GM21528 (cell line): ENCODE data around the gene LEF1.

ENCODE experiments used
- ATAC-seq: cut with Tn5 transposase; IDR thresholded peaks from one replicate; pipeline ENCODE4 v1.9.1; 2021; ENCODE audit warnings: mild to moderate bottlenecking, moderate library complexity; ENCODE audit not compliant: unreplicated experiment, low FRiP score

Gene LEF1

DNA sequence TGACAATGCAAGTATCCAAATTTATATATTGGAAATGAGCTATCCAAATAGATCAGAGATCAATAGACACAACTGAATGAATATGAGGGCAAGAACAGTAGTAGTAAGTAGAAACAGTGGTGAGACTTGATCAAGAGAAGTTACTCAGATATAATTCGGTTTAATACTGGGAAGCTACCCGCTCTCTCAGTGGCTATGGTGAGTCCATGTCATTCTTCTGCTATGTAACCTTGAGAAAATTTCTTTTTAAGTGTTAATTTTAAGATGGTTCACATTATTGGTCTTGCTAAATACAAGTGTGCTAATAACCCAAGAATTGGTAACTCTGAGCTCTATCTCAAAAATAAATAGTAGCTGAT, 53.6 kb downstream of the LEF1 start:
- no peak for ATAC-seq

GRCh38 chr4:108114503-108114902, 54.2 kb downstream of the LEF1 start:
- ATAC-seq: no peak

- no peak for ATAC-seq
These were observed 55.5 kb downstream of the LEF1 start for GRCh38 chr4:108113229-108113628.

DNA sequence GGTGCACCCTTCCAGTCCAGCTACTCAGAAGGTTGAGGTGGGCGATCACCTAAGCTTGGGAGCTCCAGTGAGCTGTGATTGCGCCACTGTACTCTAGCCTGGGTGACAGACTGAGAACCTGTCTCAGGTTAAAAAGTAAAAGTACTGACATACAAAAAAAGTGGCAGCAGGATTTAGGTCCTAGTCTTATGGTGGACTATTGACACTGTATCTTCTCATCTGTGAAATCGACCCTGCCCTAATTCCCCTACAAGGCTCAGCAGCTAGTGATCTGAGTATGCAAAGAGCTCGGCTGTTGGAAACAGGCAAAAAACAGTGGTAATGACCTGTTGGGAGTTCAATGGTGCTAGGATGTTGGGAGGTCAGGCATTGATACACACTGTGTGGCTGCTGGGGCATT, 57.0 kb downstream of the LEF1 start:
- no peak for ATAC-seq

- no peak for ATAC-seq
These were observed 58.3 kb downstream of the LEF1 start for GRCh38 chr4:108110450-108110849.

- ATAC-seq: peak; percentile 78
These were observed 58.7 kb downstream of the LEF1 start for GRCh38 chr4:108109997-108110416.

- ATAC-seq: no peak
These were observed 59.6 kb downstream of the LEF1 start for GRCh38 chr4:108109111-108109510.

DNA sequence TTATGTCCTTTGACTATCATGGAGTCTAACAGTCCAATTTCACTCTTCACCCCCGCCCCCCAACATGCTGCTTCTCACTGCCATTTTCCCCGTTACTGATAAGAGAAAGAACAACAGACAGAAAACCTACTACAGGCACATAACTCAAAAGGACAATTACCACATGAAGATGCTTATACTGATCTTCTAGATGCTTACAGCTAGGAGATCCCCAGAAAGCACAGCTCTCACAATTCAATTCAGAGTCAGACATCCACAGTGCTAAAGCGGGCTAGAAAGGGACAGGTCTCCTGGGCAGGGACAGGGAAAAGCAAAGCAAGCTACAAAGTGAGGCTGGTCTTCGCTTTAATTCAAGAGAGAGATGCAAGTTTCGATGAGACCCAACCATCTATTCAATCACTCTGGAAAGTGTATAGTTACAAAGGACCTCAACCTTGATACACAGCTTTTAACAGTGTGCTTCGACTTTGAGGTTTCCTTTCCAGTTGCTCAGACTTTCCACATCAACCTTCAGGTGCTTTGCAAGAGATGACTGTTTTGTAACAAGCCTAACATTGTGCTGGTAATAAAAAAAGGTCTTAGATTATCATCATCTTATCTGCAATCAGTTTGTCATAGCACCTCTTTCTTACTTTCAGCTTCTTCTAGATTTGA, 60.9 kb downstream of the LEF1 start:
- ATAC-seq: no peak

- ATAC-seq: no peak
These were observed 61.6 kb downstream of the LEF1 start for GRCh38 chr4:108107101-108107500.

DNA sequence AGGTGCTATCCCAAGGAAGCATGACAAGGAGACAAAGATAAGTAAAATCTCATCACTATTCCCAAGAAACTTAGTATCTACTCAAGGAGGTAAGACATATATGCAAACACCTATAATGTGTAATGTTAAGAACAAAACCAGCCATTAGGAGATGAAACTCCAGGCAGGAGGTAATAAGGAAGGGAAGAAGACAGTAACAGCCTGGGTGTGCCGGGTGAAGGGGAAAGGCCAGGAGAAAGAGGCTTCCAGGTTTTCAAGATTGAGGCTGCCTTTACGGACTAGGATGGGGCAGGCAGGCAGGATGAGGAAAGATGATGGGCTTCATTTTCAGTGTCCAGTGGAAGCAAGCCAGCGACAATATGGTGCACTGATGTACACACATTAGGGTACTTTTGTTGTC, 62.5 kb downstream of the LEF1 start:
- ATAC-seq: no peak

- no peak for ATAC-seq
These were observed 65.5 kb downstream of the LEF1 start for GRCh38 chr4:108103099-108103862.

- no peak for ATAC-seq
These were observed 67.9 kb downstream of the LEF1 start for GRCh38 chr4:108100827-108101226.

GRCh38 chr4:108099838-108100237, 68.9 kb downstream of the LEF1 start:
- ATAC-seq: no peak

DNA sequence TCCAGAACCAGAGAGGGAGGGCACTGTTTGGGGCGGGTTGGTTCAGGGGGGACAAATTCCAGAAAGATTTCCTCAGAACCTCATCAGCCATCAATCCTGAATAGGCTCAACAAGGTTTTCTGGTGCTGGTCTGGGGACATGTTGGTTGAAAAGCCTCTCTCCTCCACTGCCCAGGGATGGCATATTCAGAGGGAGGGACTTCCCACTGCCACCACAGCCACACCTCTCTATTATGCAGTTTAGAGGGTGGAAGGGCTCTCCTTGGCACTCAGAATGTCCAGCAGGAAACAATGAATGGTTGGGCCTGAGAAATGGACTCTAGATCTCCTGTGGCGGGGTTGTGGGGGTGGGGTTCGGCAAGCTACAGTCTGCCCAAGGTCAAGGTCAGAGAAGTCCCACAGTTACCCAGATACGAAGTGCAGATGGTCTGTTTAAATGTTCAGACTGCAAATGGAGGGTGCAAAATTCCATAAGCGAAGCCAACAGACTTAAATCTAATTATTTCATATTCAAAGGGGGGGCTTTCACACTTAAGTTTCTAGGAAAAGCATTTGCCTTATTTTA, 70.7 kb downstream of the LEF1 start:
- ATAC-seq: no peak

DNA sequence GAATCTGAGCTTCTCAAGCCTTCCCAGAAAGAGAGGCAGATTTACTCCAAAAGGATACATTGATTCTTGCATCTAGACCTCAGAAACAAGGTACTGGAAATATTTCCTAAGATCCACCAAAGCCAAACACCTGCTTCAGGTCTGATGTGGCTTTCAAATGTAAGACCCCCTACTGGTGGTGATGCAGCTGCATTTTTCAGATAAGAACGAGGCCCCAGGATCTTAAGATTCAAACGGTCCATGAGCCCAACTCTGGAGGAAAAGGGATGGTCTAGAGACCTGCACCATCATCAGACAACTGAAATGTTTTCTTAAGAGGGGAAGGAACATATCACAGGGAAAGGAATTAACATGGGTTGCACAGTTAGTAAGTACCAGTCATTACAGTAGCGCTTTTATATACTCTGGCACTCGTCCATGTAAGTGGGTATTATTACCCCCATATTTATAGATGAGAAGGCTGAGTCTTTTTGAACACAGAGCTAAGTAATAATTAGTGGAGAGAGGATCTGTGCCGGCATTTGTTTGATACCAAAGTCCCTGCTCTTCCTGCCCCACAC, 73.7 kb downstream of the LEF1 start:
- no peak for ATAC-seq

DNA sequence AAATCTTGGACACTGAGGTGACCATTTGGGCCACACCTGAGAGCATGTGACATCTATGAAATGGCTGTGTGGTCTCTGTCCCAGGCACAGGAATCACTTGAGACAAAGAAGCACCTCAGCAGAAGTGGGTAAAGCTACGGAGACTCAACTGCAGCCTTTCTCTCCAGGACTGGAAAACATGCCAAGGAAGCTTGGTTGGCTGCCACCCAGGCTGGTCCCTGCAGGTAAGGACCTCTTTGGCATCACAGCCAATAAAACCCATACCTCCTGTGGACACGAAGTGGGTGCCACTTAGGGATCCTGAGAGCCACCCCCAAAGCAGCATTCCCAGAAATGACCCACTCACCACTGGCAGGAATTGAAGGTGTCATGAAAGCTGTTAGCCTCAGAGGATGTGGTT, 74.6 kb downstream of the LEF1 start:
- ATAC-seq: no peak

DNA sequence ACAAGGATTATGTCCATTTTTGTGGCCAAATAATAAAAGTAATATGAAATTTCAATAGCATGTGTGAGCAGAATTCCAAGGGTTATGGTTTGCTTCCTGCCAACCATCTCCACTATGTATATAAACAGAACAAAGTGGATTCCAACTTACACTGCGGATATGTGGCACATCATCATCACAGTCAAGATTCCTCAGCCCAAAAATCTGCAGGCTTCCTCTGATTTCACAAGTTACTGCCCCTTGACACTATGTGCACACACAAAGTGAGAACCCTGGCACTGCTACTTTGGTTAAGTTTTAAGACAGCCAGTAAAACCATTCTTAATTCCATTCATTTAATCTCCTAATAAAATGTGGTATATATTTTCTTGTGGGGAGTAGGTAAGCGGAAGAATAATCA, 76.4 kb downstream of the LEF1 start:
- no peak for ATAC-seq

DNA sequence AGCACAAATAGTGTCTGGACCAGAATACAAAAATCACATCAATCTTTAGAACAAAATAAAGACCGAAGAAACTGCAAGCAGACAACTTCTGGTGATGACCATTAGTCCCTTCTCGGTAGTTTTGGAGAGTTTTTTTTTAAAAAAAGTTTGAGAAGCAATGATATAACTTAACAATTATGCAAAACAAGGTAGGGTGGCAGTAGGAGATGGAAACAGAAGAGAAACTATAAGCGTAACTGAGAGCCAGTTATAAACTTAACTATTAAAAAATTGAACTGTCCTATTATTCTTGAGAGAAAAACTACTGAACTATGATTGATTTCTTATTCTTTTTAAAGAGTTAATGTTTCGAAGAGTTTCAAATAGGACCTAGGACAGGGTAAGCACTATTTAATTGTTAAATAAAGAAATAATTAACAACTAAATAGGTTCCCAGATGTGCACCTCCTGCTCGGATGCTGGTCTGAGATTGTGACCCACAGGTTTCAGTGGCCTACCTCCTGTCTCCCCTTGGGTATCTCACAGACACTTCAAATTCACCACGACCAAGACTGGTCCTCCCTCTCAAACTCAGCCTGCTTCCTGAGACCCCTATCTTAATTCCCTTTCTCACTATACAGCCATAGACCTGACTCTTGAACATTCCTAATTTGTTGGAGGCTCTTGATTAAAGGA, 81.3 kb downstream of the LEF1 start:
- ATAC-seq: no peak

DNA sequence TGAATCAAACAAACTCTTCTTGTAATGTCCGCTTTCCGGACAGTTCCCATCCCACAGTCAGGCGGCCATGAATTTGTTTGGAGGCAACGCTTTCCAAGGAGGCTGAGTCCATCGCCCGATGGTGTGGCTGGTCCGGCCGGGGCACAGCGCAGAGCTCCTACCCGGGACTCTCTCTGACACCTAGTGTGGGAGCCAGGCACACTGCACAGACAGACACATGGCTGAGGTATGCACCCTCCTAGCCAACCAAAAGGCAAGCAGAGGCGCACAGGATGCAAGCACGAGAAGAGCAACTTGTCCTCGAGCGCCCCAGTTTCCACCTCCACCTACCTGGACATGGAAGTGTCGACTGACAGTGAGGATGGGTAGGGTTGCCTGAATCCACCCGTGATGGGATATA, 87.5 kb downstream of the LEF1 start:
- ATAC-seq: no peak

GRCh38 chr4:108080747-108081146, 88.0 kb downstream of the LEF1 start:
- ATAC-seq: no peak
